Muscle layer of colon (tissue), 2 donors: Measurements from ENCODE around the gene BAIAP2L2.

ENCODE experiments used
- H3K27ac ChIP-seq: one replicate; pipeline ENCODE4 v1.7.0; 2013; ENCODE audit warnings: low read depth, mild to moderate bottlenecking, low read length, moderate library complexity
- H3K27me3 ChIP-seq, 2 donors: one replicate each; pipeline ENCODE4 v1.7.0; 2013; ENCODE audit warnings: low read length in 2 of 2, mild to moderate bottlenecking in 2 of 2; ENCODE audit not compliant: insufficient read depth in 2 of 2, control insufficient read depth in 1 of 2
- H3K36me3 ChIP-seq: one replicate; pipeline ENCODE4 v1.7.0; 2013; ENCODE audit warnings: mild to moderate bottlenecking, low read length; ENCODE audit not compliant: insufficient read depth
- H3K4me1 ChIP-seq: one replicate; pipeline ENCODE4 v1.7.0; 2013; ENCODE audit warnings: mild to moderate bottlenecking, low read length; ENCODE audit not compliant: insufficient read depth
- H3K4me3 ChIP-seq, 2 donors: one replicate each; pipeline ENCODE4 v1.7.0; 2013; ENCODE audit warnings: low read length in 2 of 2, low read depth in 1 of 2, mild to moderate bottlenecking in 1 of 2, moderate library complexity in 1 of 2
- H3K9ac ChIP-seq: one replicate; pipeline ENCODE4 v1.7.0; 2013; ENCODE audit warnings: low read length
- H3K9me3 ChIP-seq: one replicate; pipeline ENCODE4 v1.7.0; 2013; ENCODE audit warnings: mild to moderate bottlenecking, low read length
- donor health status: abdominal sarcoma.
- donor health status: Adenocarcinoma of cecum.

BAIAP2L2 gene

DNA sequence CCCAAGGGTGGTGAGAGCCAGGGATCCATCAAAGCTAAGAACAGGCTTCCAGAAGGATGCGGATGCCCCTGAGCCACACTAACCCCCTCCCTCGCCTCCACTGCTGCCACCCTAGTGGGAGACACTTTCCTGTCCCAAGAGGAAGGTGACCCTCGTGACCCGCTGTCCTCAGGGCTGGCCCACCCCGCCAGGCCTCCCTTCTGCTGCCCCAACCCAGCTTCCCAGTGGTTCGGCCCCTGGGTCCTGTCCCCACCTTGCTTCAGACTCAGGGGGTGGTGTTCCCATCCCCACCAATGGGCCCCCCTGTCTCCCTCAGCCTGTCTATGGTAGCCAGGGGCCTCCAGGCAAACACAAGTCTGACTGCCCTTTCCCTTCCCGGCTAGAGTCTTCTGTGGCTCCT, 59.8 kb downstream of the BAIAP2L2 start:
- no peaks in the 10 kb centered on the region for H3K36me3 ChIP-seq
- no peak overlapping the region for H3K9ac ChIP-seq
- no peak overlapping the region for H3K4me3 ChIP-seq
- H3K27me3 ChIP-seq, result no peaks in the 10 kb centered on the region
- no peak overlapping the region for H3K27ac ChIP-seq
- H3K4me1 ChIP-seq, result no peaks in the 10 kb centered on the region
- no peaks in the 10 kb centered on the region for H3K9me3 ChIP-seq

GRCh38 chr22:38049812-38050619, 60.5 kb downstream of the BAIAP2L2 start:
- Histone ChIP-seq H3K4me3 (no peak overlapping the region), H3K4me1 (no peaks in the 10 kb centered on the region), H3K9me3 (no peaks in the 10 kb centered on the region), H3K36me3 (no peaks in the 10 kb centered on the region), H3K27me3 (no peaks in the 10 kb centered on the region), H3K27ac (no peak overlapping the region), H3K9ac (no peak overlapping the region)

DNA sequence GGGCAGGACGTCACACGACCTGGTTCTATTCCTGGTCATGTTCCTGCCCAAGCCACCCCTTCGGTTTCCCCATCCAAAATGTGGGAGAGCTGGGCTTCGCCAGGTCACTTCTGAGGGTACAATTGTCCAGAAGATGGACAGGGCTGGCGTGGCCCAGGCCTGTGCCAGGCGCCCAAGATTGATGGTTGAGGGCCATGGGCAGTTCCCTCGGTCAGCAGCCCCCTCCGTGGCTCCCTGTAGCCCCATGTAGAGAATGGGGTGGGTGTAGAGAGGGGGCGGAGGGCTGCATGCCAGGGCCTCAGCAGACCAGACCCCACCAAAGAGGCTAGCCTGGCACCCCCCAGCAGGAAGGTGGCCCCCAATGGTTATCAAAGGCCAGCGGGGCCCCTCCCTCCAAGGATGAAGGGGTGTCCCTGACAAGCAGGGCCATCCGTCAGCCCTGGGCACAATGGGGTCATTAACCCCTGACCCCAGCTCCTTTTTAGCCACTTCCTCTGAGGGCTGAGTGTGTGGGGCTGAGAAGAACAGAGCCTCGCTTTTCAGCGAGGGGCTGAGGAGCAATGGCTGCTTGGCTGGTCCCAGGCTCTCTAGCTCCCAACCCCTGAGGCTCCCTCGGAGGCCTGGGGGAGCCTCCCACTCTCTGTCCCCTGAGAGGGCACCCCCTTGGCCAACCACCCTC, 64.3 kb downstream of the BAIAP2L2 start:
- no peaks in the 10 kb centered on the region for H3K27me3 ChIP-seq
- no peak overlapping the region for H3K27ac ChIP-seq
- no peak overlapping the region for H3K9ac ChIP-seq
- H3K36me3 ChIP-seq, result no peaks in the 10 kb centered on the region
- H3K9me3 ChIP-seq, result no peaks in the 10 kb centered on the region
- no peaks in the 10 kb centered on the region for H3K4me1 ChIP-seq
- no peak overlapping the region for H3K4me3 ChIP-seq

GRCh38 chr22:38043151-38044039, 67.1 kb downstream of the BAIAP2L2 start:
- Histone ChIP-seq H3K4me3 (no peak overlapping the region), H3K27me3 (no peaks in the 10 kb centered on the region), H3K27ac (no peak overlapping the region), H3K9ac (no peak overlapping the region), H3K4me1 (no peaks in the 10 kb centered on the region), H3K36me3 (no peaks in the 10 kb centered on the region), H3K9me3 (no peaks in the 10 kb centered on the region)

DNA sequence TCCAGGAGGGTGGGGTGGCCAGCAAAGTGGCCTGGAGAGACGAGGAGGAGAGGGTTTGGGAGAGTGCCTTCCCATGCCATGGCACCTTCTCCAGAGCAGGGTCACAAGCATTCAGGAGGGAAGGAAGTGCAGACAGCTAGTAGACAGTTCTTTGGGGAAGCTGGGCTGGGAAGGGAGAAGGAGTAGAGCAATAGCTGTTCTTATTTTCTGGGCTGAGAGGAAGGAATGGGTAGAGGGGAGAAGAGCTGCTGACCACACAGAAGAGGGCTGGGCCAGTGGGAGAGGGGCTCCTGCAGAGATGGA, 68.0 kb downstream of the BAIAP2L2 start:
- Histone ChIP-seq H3K9ac (no peak overlapping the region), H3K27me3 (no peaks in the 10 kb centered on the region), H3K9me3 (no peaks in the 10 kb centered on the region), H3K4me3 (no peak overlapping the region), H3K4me1 (no peaks in the 10 kb centered on the region), H3K27ac (no peak overlapping the region), H3K36me3 (no peaks in the 10 kb centered on the region)

GRCh38 chr22:38041760-38042487, 68.6 kb downstream of the BAIAP2L2 start:
- no peak overlapping the region for H3K9ac ChIP-seq
- H3K27me3 ChIP-seq, result no peaks in the 10 kb centered on the region
- H3K4me3 ChIP-seq, result no peak overlapping the region
- H3K9me3 ChIP-seq, result no peaks in the 10 kb centered on the region
- H3K4me1 ChIP-seq, result no peaks in the 10 kb centered on the region
- no peaks in the 10 kb centered on the region for H3K36me3 ChIP-seq
- no peak overlapping the region for H3K27ac ChIP-seq

- H3K9ac ChIP-seq, result no peak overlapping the region
- H3K4me3 ChIP-seq, result no peak overlapping the region
- H3K4me1 ChIP-seq, result no peaks in the 10 kb centered on the region
- H3K27me3 ChIP-seq, result no peaks in the 10 kb centered on the region
- no peaks in the 10 kb centered on the region for H3K9me3 ChIP-seq
- no peaks in the 10 kb centered on the region for H3K36me3 ChIP-seq
- H3K27ac ChIP-seq, result no peak overlapping the region
These were observed 69.3 kb downstream of the BAIAP2L2 start for GRCh38 chr22:38040953-38041759.

DNA sequence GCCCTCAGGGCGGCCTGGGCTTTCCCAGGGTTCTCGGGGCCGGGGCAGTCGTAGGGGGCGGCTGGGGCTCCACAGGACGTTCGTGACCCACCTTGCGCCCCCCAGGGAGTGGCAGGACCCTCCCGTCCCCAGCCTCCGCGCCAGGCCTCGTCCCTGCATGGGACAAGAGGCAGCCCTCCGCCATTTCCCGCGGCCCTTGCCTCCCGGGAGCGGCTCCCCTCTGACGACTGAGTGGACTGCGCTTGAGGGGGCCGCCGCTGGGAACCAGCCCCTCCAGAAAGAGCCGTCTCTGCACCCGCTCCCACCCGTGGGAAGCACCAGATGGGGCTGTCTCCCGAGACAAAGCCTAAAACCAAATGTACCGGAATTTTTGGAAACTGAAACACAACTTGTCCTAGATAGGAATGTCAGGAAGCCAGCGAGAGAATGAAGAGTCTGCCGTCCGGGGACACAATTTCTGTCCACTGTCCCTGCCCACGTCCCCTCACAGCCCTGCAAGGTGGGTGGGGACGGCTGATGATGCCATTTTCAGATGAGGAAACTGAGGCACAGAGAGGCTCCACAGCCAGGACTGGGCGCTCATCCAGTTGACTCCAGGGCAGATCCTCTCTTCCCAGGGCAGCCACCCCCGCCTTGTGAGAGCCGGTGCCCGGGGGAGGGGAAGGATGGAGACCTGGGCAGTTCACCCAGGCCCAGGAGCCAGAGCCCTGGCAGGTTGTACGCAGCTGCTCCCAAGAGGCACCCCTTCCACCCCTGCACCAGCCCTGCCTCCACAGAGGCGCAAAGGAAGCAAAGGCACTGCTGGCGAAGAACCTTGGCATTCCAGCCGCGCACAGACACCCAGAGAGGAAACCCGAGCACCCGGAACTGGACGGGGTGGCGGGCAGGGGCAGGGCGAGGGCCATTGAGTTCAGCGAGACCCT, 71.3 kb downstream of the BAIAP2L2 start:
- no peaks in the 10 kb centered on the region for H3K27me3 ChIP-seq
- no peaks in the 10 kb centered on the region for H3K36me3 ChIP-seq
- H3K9me3 ChIP-seq, result no peaks in the 10 kb centered on the region
- H3K27ac ChIP-seq, result no peak overlapping the region
- H3K4me1 ChIP-seq, result peaks cover 10% of the 10 kb centered on the region
- H3K9ac ChIP-seq, result no peak overlapping the region
- H3K4me3 ChIP-seq, result no peak overlapping the region

DNA sequence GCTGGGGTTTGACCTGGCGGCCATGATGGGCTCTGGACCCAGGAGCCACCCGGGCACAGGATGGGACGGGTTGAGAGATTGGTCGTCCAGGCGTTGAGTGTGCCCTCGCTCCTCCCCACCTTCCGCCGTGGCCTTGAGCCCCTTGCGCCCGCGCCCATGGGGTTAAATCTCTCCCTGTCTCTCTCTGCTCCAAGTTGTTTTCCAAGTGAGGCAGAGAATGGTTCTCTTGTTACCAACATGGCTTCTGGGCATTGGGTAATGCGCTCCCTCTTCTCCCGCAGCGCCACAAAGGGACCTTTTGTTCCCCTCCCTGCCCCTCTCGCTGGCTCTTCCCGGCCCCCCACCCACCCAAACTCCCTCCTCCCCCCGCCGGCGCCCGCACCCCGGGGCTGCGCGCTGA, 72.1 kb downstream of the BAIAP2L2 start:
- Histone ChIP-seq H3K27ac (no peak overlapping the region), H3K9me3 (no peaks in the 10 kb centered on the region)

More for the DNA sequence above, 72.1 kb downstream of the BAIAP2L2 start:
- no peak overlapping the region for H3K4me3 ChIP-seq
- H3K36me3 ChIP-seq, result no peaks in the 10 kb centered on the region
- no peaks in the 10 kb centered on the region for H3K27me3 ChIP-seq
- H3K4me1 ChIP-seq, result peaks cover 17% of the 10 kb centered on the region
- no peak overlapping the region for H3K9ac ChIP-seq
